K562 (cell line): Measurements from ENCODE around the gene LAMA5. TPM values are rescaled to one million over a fixed set of nuclear protein-coding genes. Genes with fewer than 3 reads are reported as not detected.

Experiments used
- CCNT2 ChIP-seq: IDR thresholded peaks from 2 replicates; pipeline ENCODE4 v1.6.1; 2011; ENCODE audit warnings: borderline replicate concordance, low read depth, mild to moderate bottlenecking, moderate library complexity, mixed read lengths, low read length; ENCODE audit not compliant: insufficient read length; ENCODE audit errors: extremely low read depth
- DPF2 ChIP-seq: fragments of 450-650 bp; IDR thresholded peaks from 2 replicates; pipeline ENCODE4 v1.6.1; 2016
- ERF ChIP-seq: fragments of 450-650 bp; formaldehyde crosslinking; IDR thresholded peaks from 2 replicates; pipeline ENCODE4 v1.4.0; 2020; ENCODE audit warnings: mild to moderate bottlenecking, mixed read lengths
- HINFP ChIP-seq: fragments of 450-650 bp; conservative IDR thresholded peaks from 2 replicates; pipeline ENCODE4 v1.6.1; 2016; ENCODE audit warnings: missing genetic modification characterization, low read depth, mild to moderate bottlenecking, control low read depth, missing compliant biosample characterization
- HNRNPL ChIP-seq: fragments of 200-400 bp; formaldehyde crosslinking; IDR thresholded peaks from 2 replicates; pipeline ENCODE4 v1.6.1; 2017; ENCODE audit warnings: low read depth, mild to moderate bottlenecking, low read length
- RBM34 ChIP-seq: fragments of 200-400 bp; formaldehyde crosslinking; IDR thresholded peaks from 2 replicates; pipeline ENCODE4 v1.6.1; 2018; ENCODE audit warnings: low read length, borderline replicate concordance; ENCODE audit not compliant: insufficient read depth
- ZNF146 ChIP-seq: IDR thresholded peaks from one replicate; pipeline ENCODE4 v1.6.1; 2018; ENCODE audit warnings: missing compliant biosample characterization; ENCODE audit not compliant: unreplicated experiment
- polyA plus RNA-seq, 8 experiments: library from polyadenylated mRNA; depleted of rRNA in 4 of 8; stranded (reverse) in 5 of 8; unstranded in 3 of 8; fragments of >200 nt; fragmentation: Nextera tagmentation in 2 of 8; fragmentation: Illumina TruSeq in 1 of 8; extraction: Ambion mirVana in 2 of 8; extraction: Trizol in 1 of 8; gene quantifications; 2 replicates each; pipeline versions ENCODE4 v1.2.1 to v1.2.3, GENCODE V29; 2011 to 2014; ENCODE audit warnings: inconsistent platforms in 1 of 8, missing spikeins in 1 of 8
- total RNA-seq, 7 experiments: library from RNA; depleted of rRNA in 6 of 7; stranded (reverse); fragments of >200 nt in 6 of 7; fragmentation: Illumina TruSeq in 2 of 7; extraction: Trizol in 2 of 7; gene quantifications; 2 replicates each; pipeline versions ENCODE4 v1.2.1 to v1.2.3, GENCODE V29; 2011 to 2021; ENCODE audit warnings: low replicate concordance in 1 of 7

LAMA5 gene
- total and polyA plus RNA-seq, 9 of the 15 experiments (the other 6 are each of a cell fraction or from before 2014, with no cell fraction given) = 0.31 to 101 (median 7.8) TPM

DNA sequence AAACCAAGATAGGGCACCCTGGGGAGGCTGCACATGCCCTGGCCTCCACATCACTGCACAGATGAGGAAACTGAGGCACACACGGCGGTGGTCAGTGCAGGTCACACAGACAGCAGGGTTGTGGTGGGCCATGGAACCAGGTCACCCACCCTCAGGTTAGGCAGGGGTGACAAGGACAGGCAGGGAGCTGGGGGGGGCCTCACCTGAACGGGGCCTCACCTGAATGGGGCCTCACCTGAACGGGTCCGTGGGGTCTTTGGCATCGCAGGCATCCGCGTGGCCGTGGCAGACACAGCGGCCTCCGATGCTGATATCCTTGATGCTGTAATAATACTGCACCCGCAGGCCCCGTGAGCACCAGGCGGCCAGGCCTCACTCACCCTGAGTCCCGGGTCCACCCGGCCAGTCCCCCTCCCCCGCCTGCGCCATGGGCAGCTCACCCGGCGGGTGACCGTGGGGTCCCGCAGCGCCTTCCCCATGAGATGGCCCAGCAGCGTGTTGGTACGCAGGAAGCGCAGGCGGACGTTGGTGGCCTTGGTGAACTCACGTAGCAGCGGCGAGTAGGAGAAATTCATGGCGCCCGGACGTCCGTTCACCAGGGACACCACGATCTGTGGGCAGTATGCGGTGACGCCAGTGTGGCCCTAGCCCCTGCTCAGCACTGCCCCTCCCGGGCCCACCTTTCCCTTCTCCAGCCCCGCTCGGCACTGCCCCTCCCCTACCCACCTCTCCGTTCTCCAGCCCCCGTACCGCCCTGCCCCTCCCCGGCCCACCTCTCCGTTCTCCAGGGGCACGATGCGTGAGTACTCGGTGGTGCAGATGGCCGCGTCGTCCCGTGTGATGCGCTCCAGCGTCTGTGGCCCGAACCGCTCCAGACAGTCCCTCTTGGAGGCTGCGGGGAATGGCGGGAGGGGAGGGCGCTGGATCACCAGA lies 15.4 kb downstream of the LAMA5 start (continued):
- TF ChIP-seq HNRNPL (peak; percentile 61; the same call in 1 of the 2 replicates), HINFP (tag) (no peak), RBM34 (no peak), ERF (CRISPR knock-in tag) (no peak), ZNF146 (no peak), CCNT2 (no peak), DPF2 (no peak)
